HUES64 (cell line): ENCODE data around the gene IQGAP2.

Experiments
- H3K27ac ChIP-seq: 2 replicates; pipeline ENCODE4 v1.7.0; 2013; ENCODE audit warnings: low read depth, low read length, inconsistent platforms
- H3K27me3 ChIP-seq: 2 replicates; pipeline ENCODE4 v1.6.1; 2013; ENCODE audit warnings: mild to moderate bottlenecking, low read length; ENCODE audit not compliant: insufficient read depth
- H3K36me3 ChIP-seq: 2 replicates; pipeline ENCODE4 v1.6.1; 2013; ENCODE audit warnings: mild to moderate bottlenecking, low read length; ENCODE audit not compliant: insufficient read depth
- H3K4me1 ChIP-seq: 2 replicates; pipeline ENCODE4 v1.6.1; 2013; ENCODE audit warnings: mild to moderate bottlenecking, low read length, moderate library complexity; ENCODE audit not compliant: insufficient read depth
- H3K4me3 ChIP-seq: 2 replicates; pipeline ENCODE4 v1.5.1; 2013; ENCODE audit warnings: mild to moderate bottlenecking, low read length, moderate library complexity
- H3K9ac ChIP-seq: 2 replicates; pipeline ENCODE4 v1.6.1; 2013; ENCODE audit warnings: mild to moderate bottlenecking, low read depth, low read length
- H3K9me3 ChIP-seq: 2 replicates; pipeline ENCODE4 v1.6.1; 2013; ENCODE audit warnings: low read depth, low read length; ENCODE audit not compliant: insufficient read depth
- WGBS: fragments of 150-250, 120-280 bp; methylation state at CpG from one replicate; pipeline ENCODE4 v1.1.7; 2013; ENCODE audit warnings: missing lambda C conversion rate; 5-methylcytosine and 5-hydroxymethylcytosine counted together

IQGAP2 gene

DNA sequence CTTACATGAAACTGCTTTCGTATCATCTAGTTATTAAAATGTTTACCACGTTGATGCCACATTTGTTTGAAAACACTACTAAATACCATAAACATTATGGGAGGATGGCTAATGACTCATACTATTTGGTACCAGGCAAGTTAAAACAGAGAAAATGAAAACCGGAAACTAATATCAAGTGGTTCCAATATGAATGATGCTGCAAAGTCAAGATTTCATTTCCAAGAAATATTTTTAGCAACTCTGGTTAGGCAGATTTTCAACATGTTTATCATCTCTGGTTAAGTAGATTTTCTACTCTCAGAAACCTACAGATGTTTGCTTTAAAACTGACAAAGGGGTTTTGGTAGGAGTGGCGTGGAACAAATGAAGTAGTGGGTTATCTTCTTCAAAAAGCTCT is 307.9 kb downstream of the IQGAP2 start:
- Histone ChIP-seq H3K9me3 (no peaks in the 10 kb centered on the region), H3K27ac (no peak overlapping the region), H3K4me1 (peaks cover 3% of the 10 kb centered on the region; the same call in 1 of the 2 replicates), H3K4me3 (no peak overlapping the region), H3K27me3 (peaks cover 26% of the 10 kb centered on the region), H3K36me3 (no peaks in the 10 kb centered on the region), H3K9ac (no peak overlapping the region)
- 97% methylated on average over 4 of the region's 4 CpGs for WGBS

DNA sequence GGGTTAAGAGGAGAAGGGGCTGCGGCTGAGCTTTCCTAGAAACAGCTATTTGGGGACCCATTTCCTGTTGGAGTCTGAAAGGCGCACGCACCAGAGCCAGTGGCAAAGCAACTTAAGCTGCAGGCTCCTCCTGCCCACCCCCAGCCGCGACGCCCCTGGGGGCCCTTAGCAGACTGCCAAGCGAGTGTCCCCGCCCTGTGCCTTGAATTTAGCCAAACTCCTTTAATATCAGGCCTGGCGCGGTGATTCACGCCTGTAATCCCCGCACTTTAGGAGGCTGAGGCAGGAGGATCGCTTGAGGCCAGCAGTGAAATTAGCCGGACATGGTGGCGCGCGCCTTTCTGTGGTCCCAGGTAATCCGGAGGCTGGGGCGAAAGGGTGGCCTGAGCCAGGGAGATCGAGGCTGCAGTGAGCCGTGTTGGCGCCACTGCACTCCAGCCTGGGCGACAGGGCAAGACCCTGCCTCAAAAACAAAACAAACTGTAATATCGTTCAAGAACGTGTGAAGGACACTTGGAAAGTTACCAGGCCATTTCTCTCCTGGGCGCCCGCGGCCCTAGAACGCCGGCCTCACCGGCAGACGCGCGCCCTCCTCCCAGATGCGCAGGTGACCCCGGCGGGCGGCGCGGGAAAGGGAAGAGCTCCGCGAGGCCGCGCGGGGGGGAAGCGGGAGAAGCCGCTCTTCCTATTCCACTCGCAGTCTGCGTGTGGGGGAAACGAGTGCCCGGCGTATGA is 311.8 kb downstream of the IQGAP2 start:
- no peaks in the 10 kb centered on the region for H3K36me3 ChIP-seq
- H3K27ac ChIP-seq, result no peak overlapping the region
- peak overlapping the region; percentile 80 for H3K4me3 ChIP-seq

DNA sequence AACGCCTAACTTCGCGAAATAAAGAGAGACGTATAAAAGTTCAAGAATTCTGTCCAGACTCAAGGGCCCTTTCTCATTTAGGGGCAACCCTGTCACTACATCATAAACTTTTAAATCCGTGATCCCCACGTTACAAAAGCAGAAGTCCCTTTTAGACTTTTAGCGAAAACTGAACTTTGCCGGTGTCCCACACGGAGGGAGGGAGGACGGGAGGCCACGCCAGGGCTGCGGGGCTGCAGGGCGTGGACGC is 312.3 kb downstream of the IQGAP2 start:
- H3K27me3 ChIP-seq, result peaks cover 26% of the 10 kb centered on the region
- no peaks in the 10 kb centered on the region for H3K36me3 ChIP-seq
- H3K9me3 ChIP-seq, result no peaks in the 10 kb centered on the region
- H3K4me1 ChIP-seq, result peaks cover 16% of the 10 kb centered on the region; the same call in 1 of the 2 replicates
- peak overlapping the region; percentile 40; the same call in 1 of the 2 replicates for H3K9ac ChIP-seq
- 3% methylated on average over 14 of the region's 14 CpGs for WGBS
- H3K4me3 ChIP-seq, result peak overlapping the region; percentile 80
- no peak overlapping the region for H3K27ac ChIP-seq

More for the DNA sequence above, 311.8 kb downstream of the IQGAP2 start:
- 30% methylated on average over 52 of the region's 52 CpGs for WGBS
- H3K9ac ChIP-seq, result no peak overlapping the region
- no peaks in the 10 kb centered on the region for H3K9me3 ChIP-seq
- peaks cover 26% of the 10 kb centered on the region for H3K27me3 ChIP-seq
- peaks cover 16% of the 10 kb centered on the region; the same call in 1 of the 2 replicates for H3K4me1 ChIP-seq

DNA sequence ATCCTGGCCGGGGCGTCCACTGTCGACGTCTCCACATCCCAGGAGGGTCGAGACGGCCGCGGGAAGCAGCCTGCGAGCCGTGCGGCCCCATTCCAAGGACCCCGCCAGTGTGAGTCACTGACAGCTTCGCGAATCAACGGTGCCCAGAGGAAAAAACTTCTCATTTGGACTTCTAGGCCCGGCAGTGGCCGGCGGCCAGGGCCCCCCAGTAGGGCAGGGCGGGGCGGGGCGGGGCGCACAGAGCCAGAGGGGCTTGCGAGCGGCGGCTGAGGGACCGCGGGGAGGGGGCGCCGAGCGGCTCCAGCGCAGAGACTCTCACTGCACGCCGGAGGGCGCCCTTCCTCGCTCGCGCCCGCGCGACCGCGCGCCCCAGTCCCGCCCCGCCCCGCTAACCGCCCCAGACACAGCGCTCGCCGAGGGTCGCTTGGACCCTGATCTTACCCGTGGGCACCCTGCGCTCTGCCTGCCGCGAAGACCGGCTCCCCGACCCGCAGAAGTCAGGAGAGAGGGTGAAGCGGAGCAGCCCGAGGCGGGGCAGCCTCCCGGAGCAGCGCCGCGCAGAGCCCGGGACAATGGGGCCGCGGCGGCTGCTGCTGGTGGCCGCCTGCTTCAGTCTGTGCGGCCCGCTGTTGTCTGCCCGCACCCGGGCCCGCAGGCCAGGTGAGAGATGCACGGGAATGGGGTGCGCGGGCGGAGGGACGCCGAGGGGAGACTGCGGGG is 312.8 kb downstream of the IQGAP2 start, which contains the start of gene F2R:
Gene F2R (plus strand): TSS at position 391 of the 720 bp plus-strand sequence. CDS start 182 bp downstream, at position 573.
- Histone ChIP-seq H3K36me3 (no peaks in the 10 kb centered on the region), H3K4me3 (peak within 1 kb of the TSS; percentile 80), H3K9me3 (no peaks in the 10 kb centered on the region), H3K9ac (peak within 1 kb of the TSS; percentile 91), H3K4me1 (peaks cover 16% of the 10 kb centered on the region; the same call in 1 of the 2 replicates), H3K27ac (peak within 1 kb of the TSS; percentile 49; the same call in 1 of the 2 replicates), H3K27me3 (peaks cover 26% of the 10 kb centered on the region)
- under 1% methylated on average over 82 of the region's 82 CpGs for WGBS

DNA sequence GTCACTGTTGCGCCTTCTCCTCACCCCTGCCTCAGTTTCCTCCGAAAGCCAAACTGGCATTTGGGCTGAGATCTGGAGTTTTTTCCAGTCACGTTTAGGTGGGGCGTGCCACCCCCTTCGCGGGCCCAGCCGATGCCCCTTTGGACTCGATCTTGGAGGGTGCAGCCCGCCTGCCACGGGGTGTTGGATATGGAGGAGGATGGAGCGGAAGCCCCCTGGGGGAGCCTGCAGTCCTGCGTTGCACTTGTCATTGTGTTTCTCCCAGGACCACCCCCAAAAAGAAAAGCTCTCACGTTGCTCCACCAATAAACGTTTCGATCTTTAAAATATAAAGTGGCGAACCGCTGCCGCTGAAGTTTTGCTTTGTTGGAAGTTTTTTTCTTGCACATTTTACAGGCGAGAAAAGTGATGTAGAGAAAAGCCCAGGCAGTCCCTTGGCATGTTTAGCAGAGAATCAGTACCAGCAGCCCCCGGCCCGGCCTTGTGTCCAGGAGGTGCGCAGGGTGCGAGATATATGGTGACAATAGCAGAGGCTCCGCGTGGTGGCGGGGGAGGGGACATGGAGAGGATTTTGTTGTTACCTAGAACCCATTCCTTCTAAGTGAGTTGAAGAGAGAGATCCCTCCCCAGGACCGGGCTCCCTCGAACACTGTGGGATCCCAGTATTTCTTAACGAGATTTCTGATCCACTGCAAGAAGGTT is 313.5 kb downstream of the IQGAP2 start:
- 2% methylated on average over 29 of the region's 29 CpGs for WGBS
- H3K27ac ChIP-seq, result no peak overlapping the region
- no peaks in the 10 kb centered on the region for H3K36me3 ChIP-seq
- peaks cover 26% of the 10 kb centered on the region for H3K27me3 ChIP-seq
- peaks cover 16% of the 10 kb centered on the region; the same call in 1 of the 2 replicates for H3K4me1 ChIP-seq
- peak overlapping the region; percentile 91 for H3K9ac ChIP-seq
- no peaks in the 10 kb centered on the region for H3K9me3 ChIP-seq
- peak overlapping the region; percentile 80 for H3K4me3 ChIP-seq

DNA sequence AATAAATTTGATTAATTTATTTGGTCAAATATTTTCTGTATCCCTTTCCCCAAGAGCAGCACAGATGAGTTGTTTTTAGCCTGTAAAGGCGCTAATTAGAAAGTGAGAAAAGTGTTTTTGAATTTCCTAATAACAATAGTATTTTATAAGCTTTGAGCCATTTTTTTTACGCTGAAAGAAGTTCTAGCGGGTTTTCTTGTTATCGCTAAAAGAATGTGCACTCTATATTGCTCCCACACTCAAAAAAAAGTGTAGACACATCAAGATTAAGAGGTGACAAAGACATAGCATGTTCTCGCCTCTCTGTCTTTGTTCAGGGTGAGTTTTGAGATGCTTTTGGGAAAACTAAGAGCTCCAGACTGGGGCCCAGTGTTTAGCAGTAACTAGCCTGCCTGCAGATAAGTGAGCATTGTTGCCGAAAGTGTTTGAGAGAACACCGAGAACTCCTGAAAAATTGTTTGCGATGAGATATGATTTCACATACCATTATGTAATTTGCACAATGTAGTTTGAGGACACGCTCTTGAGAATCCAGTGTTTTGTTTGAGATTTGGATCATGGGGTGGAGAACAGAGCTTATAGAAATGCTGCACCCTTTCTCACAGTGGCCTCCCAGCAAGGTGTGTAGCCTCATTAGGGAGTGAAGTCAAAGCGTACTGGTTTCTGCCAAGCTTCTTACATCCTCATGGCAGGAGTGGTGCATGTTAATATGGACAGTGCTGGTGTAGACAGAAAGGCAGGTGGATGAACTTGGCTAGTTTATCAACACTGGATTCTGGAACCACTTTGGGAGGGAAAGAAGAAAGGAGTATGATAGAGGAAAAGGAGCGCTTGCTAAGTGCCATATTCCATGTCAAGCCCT is 314.4 kb downstream of the IQGAP2 start:
- peak overlapping the region; percentile 80 for H3K4me3 ChIP-seq
- 82% methylated on average over 9 of the region's 11 CpGs for WGBS
- H3K27ac ChIP-seq, result no peak overlapping the region
- peaks cover 26% of the 10 kb centered on the region for H3K27me3 ChIP-seq
- H3K9me3 ChIP-seq, result no peaks in the 10 kb centered on the region
- peak overlapping the region; percentile 91; the same call in 1 of the 2 replicates for H3K9ac ChIP-seq
- H3K36me3 ChIP-seq, result no peaks in the 10 kb centered on the region
- H3K4me1 ChIP-seq, result peaks cover 16% of the 10 kb centered on the region; the same call in 1 of the 2 replicates

DNA sequence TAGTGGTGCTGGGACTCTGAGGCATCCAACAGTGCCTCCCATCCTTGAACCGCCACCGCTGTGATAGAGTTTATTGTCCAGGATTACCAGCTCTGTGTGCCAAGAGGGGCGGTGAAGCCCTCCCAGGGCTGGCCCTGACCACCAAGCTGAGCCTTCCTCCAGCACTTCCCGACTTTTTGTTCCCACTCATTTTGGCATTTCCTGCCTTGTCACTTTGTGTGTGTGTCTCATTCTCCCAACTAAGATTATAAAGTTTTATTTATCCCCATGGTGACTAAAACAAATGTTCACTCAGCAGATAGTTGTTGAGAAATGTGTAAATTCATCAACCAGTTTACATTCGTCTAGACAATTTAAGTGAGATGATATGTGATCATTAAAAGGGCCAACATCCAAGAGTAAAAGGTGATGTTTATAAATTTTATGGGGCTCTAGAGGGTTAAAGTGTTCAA is 315.3 kb downstream of the IQGAP2 start:
- Histone ChIP-seq H3K9ac (no peak overlapping the region), H3K9me3 (no peaks in the 10 kb centered on the region), H3K36me3 (no peaks in the 10 kb centered on the region), H3K4me3 (no peak overlapping the region; the same call in 1 of the 2 replicates), H3K27ac (no peak overlapping the region), H3K27me3 (peaks cover 23% of the 10 kb centered on the region), H3K4me1 (peaks cover 16% of the 10 kb centered on the region; the same call in 1 of the 2 replicates)
- WGBS, result 90% methylated on average over 5 of the region's 5 CpGs

DNA sequence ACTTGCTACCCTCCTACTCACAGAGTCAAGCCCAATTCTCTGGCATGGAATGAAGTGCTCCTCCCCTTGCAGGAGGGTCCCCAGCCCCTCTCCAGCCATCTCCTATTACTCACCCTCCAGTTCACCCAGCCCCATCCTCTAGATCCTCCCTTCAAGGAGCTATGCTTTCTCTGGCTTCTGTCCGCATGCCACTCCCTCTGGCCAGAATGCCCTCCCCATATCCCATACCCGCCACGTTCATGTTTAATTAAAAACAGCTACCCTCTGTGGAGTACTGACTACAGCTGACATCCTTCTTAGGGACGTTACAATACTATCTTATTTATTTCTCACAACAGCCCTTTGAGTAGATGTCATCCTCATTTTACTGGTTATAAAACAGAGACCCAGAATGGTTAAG is 315.8 kb downstream of the IQGAP2 start:
- no peak overlapping the region for H3K27ac ChIP-seq
- H3K36me3 ChIP-seq, result no peaks in the 10 kb centered on the region
- H3K27me3 ChIP-seq, result peaks cover 19% of the 10 kb centered on the region
- no peaks in the 10 kb centered on the region for H3K9me3 ChIP-seq
- no peak overlapping the region for H3K4me3 ChIP-seq
- WGBS, result 92% methylated on average over 4 of the region's 4 CpGs
- H3K9ac ChIP-seq, result no peak overlapping the region
- H3K4me1 ChIP-seq, result peaks cover 16% of the 10 kb centered on the region; the same call in 1 of the 2 replicates

DNA sequence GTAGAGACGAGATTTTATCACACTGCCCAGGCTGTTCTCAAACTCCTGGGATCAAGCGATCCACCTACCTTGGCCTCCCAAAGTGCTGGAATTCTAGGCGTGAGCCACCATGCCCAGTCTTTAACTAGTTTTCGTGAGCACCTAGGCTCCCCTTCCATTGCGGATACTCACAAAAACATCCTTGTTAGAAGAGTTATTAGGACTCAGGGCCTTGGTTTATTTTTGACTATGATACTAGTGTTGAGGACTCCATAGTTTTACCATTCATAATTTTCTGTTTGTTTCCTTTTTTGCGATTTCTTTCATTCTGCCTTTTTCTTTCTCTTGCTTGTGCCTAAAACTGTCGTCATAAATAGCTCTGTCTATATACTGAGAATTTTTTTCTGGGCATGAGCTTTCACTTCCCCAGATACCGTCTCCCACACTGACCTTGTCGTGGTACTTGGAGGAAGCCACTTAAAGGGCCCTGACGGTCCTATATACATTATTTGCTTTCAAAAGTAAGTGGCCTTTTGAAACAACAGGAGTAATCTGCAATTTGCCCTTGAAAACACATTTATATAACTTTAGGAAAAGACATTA is 318.0 kb downstream of the IQGAP2 start:
- Histone ChIP-seq H3K27ac (no peak overlapping the region), H3K4me3 (no peak overlapping the region), H3K27me3 (no peaks in the 10 kb centered on the region), H3K4me1 (peaks cover 16% of the 10 kb centered on the region; the same call in 1 of the 2 replicates), H3K9me3 (no peaks in the 10 kb centered on the region), H3K9ac (no peak overlapping the region), H3K36me3 (no peaks in the 10 kb centered on the region)
- WGBS, result 93% methylated on average over 10 of the region's 10 CpGs

DNA sequence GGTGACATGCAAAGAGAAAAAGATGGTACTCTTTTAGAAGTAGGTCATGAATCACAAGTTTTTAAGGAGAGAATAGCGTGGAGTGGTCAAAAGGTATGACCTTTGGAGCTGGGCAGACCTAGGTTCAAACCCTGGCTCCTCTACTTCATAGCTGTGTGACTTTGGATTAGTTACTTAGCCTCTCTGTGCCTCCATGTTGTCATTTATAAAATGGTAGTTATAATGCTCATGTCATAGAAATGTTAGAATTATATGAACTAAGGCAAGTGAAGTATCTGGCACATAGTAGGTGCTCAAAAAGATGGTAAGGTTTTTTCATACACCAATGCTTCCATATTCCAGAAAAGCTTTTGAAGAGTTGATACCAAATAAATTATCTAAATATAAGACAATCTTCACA is 320.2 kb downstream of the IQGAP2 start:
- H3K9me3 ChIP-seq, result peaks cover 3% of the 10 kb centered on the region; the same call in 1 of the 2 replicates
- no peak overlapping the region for H3K27ac ChIP-seq
- no peak overlapping the region for H3K9ac ChIP-seq
- peaks cover 2% of the 10 kb centered on the region; the same call in 1 of the 2 replicates for H3K4me1 ChIP-seq
- no peak overlapping the region for H3K4me3 ChIP-seq
- no peaks in the 10 kb centered on the region for H3K27me3 ChIP-seq
- peaks cover 8% of the 10 kb centered on the region for H3K36me3 ChIP-seq
- WGBS, result 96% methylated on average over 1 of the region's 1 CpG
